ENCODE results near the gene ZNF726. TPM values are rescaled to one million over a fixed set of nuclear protein-coding genes. Genes with fewer than 3 reads are reported as not detected.

ZNF726 gene
- total RNA-seq, 1 experiment from 2014 or later: 0.80 TPM

GRCh38 chr19:23946569-23946968 is 31.9 kb downstream of the ZNF726 start:
- BruUV-seq (replicated peaks): no TSS peak
- TF ChIP-seq EZH2 (IDR thresholded peaks at IDR 0.05; ENCODE audit: borderline replicate concordance, low read depth, low read length, poor library complexity, severe bottlenecking) (no peak), CTCF (conservative IDR thresholded peaks at IDR 0.05; ENCODE audit: low read depth, low read length) (no peak)
- H3K27me3 ChIP-seq (replicated peaks; ENCODE audit: insufficient read depth, low read depth, low read length, poor library complexity): no peaks in the 10 kb centered on the region
- CTCF ChIA-PET: no interaction called here
- intact Hi-C loops (cut with micrococcal nuclease; ENCODE audit: unreplicated experiment): no loop called here
- no peak for DNase-seq (ENCODE audit: low spot score)
- H3K27ac ChIP-seq (ENCODE audit: low read depth, low read length, poor library complexity, severe bottlenecking): no peak overlapping the region
- POLR2A ChIA-PET (ENCODE audit: low non-redundant PET): no interaction called here
- no peaks in the 10 kb centered on the region for H3K36me3 ChIP-seq (ENCODE audit: insufficient read depth, low read length, poor library complexity, severe bottlenecking)
- no peak overlapping the region for H3K4me3 ChIP-seq (ENCODE audit: low read depth, low read length, poor library complexity, severe bottlenecking)
- no peaks in the 10 kb centered on the region for H3K4me1 ChIP-seq (ENCODE audit: insufficient read depth, low read length, poor library complexity, severe bottlenecking)
- H3K9me3 ChIP-seq (ENCODE audit: low read depth, low read length, poor library complexity, severe bottlenecking): peaks cover 18% of the 10 kb centered on the region

- no peaks in the 10 kb centered on the region for H3K27me3 ChIP-seq (replicated peaks; ENCODE audit: insufficient read depth, low read depth, low read length, poor library complexity)
- intact Hi-C loops (cut with micrococcal nuclease; ENCODE audit: unreplicated experiment): no loop called here
- BruUV-seq (replicated peaks): no TSS peak
- DNase-seq (ENCODE audit: low spot score): no peak
- H3K4me3 ChIP-seq (ENCODE audit: low read depth, low read length, poor library complexity, severe bottlenecking): no peak overlapping the region
- ChIA-PET POLR2A (ENCODE audit: low non-redundant PET) (no interaction called here), CTCF (no interaction called here)
- no peaks in the 10 kb centered on the region for H3K36me3 ChIP-seq (ENCODE audit: insufficient read depth, low read length, poor library complexity, severe bottlenecking)
- TF ChIP-seq CTCF (conservative IDR thresholded peaks at IDR 0.05; ENCODE audit: low read depth, low read length) (no peak), EZH2 (IDR thresholded peaks at IDR 0.05; ENCODE audit: borderline replicate concordance, low read depth, low read length, poor library complexity, severe bottlenecking) (no peak)
- no peak overlapping the region for H3K27ac ChIP-seq (ENCODE audit: low read depth, low read length, poor library complexity, severe bottlenecking)
- peaks cover 30% of the 10 kb centered on the region for H3K9me3 ChIP-seq (ENCODE audit: low read depth, low read length, poor library complexity, severe bottlenecking)
- H3K4me1 ChIP-seq (ENCODE audit: insufficient read depth, low read length, poor library complexity, severe bottlenecking): no peaks in the 10 kb centered on the region
Observed at GRCh38 chr19:23949611-23950010, 34.9 kb downstream of the ZNF726 start.

- Histone ChIP-seq H3K27me3 (replicated peaks; ENCODE audit: insufficient read depth, low read depth, low read length, poor library complexity) (no peaks in the 10 kb centered on the region), H3K9me3 (ENCODE audit: low read depth, low read length, poor library complexity, severe bottlenecking) (peaks cover 39% of the 10 kb centered on the region), H3K4me3 (ENCODE audit: low read depth, low read length, poor library complexity, severe bottlenecking) (no peak overlapping the region), H3K4me1 (ENCODE audit: insufficient read depth, low read length, poor library complexity, severe bottlenecking) (no peaks in the 10 kb centered on the region), H3K36me3 (ENCODE audit: insufficient read depth, low read length, poor library complexity, severe bottlenecking) (no peaks in the 10 kb centered on the region), H3K27ac (ENCODE audit: low read depth, low read length, poor library complexity, severe bottlenecking) (no peak overlapping the region)
- POLR2A ChIA-PET (ENCODE audit: low non-redundant PET): no interaction called here
- intact Hi-C loops (cut with micrococcal nuclease; ENCODE audit: unreplicated experiment): no loop called here
- TF ChIP-seq CTCF (conservative IDR thresholded peaks at IDR 0.05; ENCODE audit: low read depth, low read length): no peak
- TF ChIP-seq EZH2 (IDR thresholded peaks at IDR 0.05; ENCODE audit: borderline replicate concordance, low read depth, low read length, poor library complexity, severe bottlenecking): no peak
- no TSS peak for BruUV-seq (replicated peaks)
- DNase-seq (ENCODE audit: low spot score): no peak
- CTCF ChIA-PET: no interaction called here
Observed at GRCh38 chr19:23956051-23956450, 41.4 kb downstream of the ZNF726 start.

Data from A673 (cell line).